Mucosa of rectum (tissue), 2 donors: ENCODE data around the gene ASB16.
"Not testable (repeated sequence)": the region's sequence is repeated elsewhere in the genome, so short reads cannot be mapped to it uniquely, and the experiment has no call there.

Experiments
- H3K27ac ChIP-seq, 2 donors: one replicate each; pipeline ENCODE4 v1.7.0; 2013; ENCODE audit warnings: inconsistent platforms in 2 of 2, low read depth in 2 of 2, low read length in 2 of 2
- H3K27me3 ChIP-seq, 2 donors: one replicate each; pipeline ENCODE4 v1.7.0; 2013; ENCODE audit warnings: low read length in 2 of 2; ENCODE audit not compliant: control insufficient read depth in 2 of 2, insufficient read depth in 2 of 2
- H3K36me3 ChIP-seq, 2 donors: one replicate each; pipeline ENCODE4 v1.7.0; 2013; ENCODE audit warnings: low read length in 2 of 2; ENCODE audit not compliant: control insufficient read depth in 2 of 2, insufficient read depth in 2 of 2
- H3K4me1 ChIP-seq, 2 donors: one replicate each; pipeline ENCODE4 v1.7.0; 2013; ENCODE audit warnings: low read length in 2 of 2, mild to moderate bottlenecking in 1 of 2; ENCODE audit not compliant: control insufficient read depth in 2 of 2, insufficient read depth in 2 of 2
- H3K4me3 ChIP-seq, 2 donors: one replicate each; pipeline ENCODE4 v1.7.0; 2013; ENCODE audit warnings: low read length in 2 of 2
- H3K9ac ChIP-seq, 2 donors: one replicate each; pipeline ENCODE4 v1.7.0; 2013; ENCODE audit warnings: low read length in 2 of 2, low read depth in 1 of 2, mild to moderate bottlenecking in 1 of 2
- H3K9me3 ChIP-seq, 2 donors: one replicate each; pipeline ENCODE4 v1.7.0; 2013; ENCODE audit warnings: low read length in 2 of 2; ENCODE audit not compliant: control insufficient read depth in 2 of 2
- donor health status: healthy.
- donor health status: Normal muscosa, but diverticular disease.

The ASB16 gene

DNA sequence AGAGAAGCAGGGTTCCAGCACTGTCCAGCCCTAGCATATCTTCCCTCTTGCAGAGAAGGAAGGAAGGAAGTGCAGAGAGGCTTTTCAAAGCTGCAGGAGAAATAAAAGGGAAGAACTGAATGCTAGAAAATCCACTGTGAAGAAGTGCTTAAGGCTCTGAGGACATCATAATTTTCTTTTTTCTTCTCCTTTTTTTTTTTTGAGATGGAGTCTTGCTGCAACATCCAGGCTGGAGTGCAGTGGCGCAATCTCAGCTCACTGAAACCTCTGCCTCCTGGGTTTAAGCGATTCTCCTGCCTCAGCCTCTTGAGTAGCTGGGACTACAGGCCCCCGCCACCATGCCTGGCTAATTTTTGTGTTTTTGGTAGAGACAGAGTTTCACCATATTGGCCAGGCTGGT is 21.4 kb upstream of the ASB16 start:
- H3K4me1 ChIP-seq, H3K9me3 ChIP-seq, H3K36me3 ChIP-seq, H3K27ac ChIP-seq, H3K9ac ChIP-seq, H3K27me3 ChIP-seq, H3K4me3 ChIP-seq: not testable (repeated sequence)

DNA sequence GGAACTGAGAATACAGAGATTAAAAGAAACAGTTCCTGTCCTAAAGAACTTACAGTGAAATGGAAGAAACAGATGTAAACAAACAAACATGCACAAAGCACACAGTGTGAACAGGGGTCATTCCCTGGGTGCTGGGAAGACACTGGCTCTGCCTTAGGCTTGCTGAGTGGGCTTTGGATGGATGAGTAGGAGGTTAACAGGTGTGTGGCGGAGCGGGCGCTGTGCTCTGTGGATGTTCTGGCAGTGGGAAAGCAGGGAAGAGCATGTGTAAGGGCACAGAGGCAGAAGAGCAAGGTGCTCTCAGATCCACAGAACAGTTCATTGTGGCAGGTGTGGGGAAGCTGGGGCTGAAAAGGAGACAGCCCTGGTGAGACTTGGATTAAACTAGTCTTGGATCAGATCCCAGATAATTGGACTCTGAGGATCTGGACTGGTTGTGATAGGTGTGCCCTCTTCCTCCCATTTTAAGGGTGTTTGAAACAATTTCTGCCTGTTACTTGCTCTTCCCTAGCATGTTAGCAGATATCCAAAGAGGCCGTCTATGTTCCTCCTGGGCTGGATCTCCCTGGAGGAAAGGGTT is 20.7 kb upstream of the ASB16 start:
- Histone ChIP-seq H3K36me3 (peaks cover 0 to 4% of the 10 kb centered on the region in 2 donors), H3K4me3 (no peak overlapping the region), H3K9me3 (no peaks in the 10 kb centered on the region), H3K27me3 (no peaks in the 10 kb centered on the region), H3K4me1 (no peaks in the 10 kb centered on the region), H3K9ac (no peak overlapping the region), H3K27ac (no peak overlapping the region)

DNA sequence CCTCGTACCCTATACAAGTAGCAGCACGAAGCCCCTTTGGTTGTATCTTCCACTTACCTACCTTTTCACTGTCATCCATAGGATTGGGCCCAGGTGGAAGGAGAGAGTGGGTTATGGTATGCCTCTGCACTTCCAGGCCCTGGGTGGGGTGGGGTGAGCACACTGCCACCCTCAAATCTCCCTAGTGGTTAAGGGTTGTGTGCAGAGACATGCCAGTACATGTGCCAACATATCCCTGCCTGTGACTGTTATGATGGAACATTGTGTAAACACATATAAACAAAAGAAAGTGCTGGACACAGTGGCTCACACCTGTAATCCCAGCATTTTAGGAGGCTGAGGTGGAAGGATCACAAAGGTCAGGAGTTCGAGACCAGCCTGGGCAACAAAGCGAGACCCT is 17.6 kb upstream of the ASB16 start:
- no peak overlapping the region for H3K27ac ChIP-seq
- H3K4me1 ChIP-seq: no peaks in the 10 kb centered on the region
- H3K36me3 ChIP-seq: peaks cover 0 to 3% of the 10 kb centered on the region in 2 donors
- H3K27me3 ChIP-seq: no peaks in the 10 kb centered on the region
- H3K9ac ChIP-seq: no peak overlapping the region
- no peaks in the 10 kb centered on the region for H3K9me3 ChIP-seq
- no peak overlapping the region for H3K4me3 ChIP-seq

DNA sequence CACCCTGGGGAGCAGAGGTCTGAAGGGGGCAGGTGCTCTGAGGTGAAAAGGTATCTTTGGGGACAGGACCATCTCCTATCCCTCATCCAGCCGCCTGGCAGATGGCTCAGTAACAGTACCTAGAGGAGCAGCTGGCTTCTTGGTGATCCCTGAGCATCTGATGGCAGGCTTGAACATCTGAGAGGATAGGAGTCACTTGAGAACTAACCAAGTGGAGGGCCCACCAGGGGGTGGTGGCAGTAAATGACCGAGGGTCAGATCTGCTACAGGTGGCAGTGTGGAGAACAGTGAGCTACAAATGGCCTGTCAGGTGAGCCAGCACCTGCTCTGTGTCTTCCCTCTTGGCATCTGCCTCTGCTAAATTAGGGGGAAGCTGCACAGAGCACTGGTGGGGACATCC is 15.0 kb upstream of the ASB16 start:
- no peaks in the 10 kb centered on the region for H3K27me3 ChIP-seq
- H3K27ac ChIP-seq: no peak overlapping the region
- H3K4me1 ChIP-seq: no peaks in the 10 kb centered on the region
- no peak overlapping the region for H3K4me3 ChIP-seq
- no peaks in the 10 kb centered on the region for H3K9me3 ChIP-seq
- no peak overlapping the region for H3K9ac ChIP-seq
- peaks cover 0 to 2% of the 10 kb centered on the region in 2 donors for H3K36me3 ChIP-seq

DNA sequence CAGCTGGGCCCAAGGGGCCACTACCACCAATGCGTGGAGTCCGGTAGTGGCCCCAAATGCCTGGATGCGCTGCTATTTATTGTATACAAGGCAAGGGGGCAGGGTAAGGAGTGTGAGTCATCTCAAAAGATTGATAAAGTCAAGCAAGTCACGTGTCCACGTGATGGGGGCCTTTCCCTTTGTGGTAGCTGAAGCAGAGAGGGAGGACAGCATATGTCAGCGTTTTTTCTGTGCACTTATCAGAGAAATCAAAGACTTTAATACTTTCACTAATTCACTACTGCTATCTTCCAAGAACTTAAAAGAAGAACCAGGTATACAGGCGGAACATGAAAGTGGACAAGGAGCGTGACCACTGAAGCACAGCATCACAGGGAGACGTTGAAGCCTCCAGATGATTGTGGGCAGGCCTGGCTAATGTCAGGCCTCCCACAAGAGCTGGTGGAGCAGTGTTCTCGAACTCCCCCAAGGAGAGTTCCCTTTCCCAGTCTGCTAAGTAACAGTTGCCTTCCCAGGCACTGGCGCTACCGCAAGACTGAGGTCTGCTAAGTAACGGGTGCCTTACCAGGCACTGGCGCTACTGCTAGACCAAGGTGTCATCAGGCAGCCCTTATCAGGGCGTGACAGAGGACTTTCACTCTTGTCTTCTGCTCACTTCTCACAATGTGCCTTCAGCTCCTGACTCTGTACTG is 10.8 kb upstream of the ASB16 start:
- Histone ChIP-seq H3K27ac (no peak overlapping the region), H3K9ac (no peak overlapping the region), H3K9me3 (no peaks in the 10 kb centered on the region), H3K4me3 (no peak overlapping the region), H3K27me3 (no peaks in the 10 kb centered on the region), H3K36me3 (peaks cover 0 to 2% of the 10 kb centered on the region in 2 donors), H3K4me1 (no peaks in the 10 kb centered on the region)

DNA sequence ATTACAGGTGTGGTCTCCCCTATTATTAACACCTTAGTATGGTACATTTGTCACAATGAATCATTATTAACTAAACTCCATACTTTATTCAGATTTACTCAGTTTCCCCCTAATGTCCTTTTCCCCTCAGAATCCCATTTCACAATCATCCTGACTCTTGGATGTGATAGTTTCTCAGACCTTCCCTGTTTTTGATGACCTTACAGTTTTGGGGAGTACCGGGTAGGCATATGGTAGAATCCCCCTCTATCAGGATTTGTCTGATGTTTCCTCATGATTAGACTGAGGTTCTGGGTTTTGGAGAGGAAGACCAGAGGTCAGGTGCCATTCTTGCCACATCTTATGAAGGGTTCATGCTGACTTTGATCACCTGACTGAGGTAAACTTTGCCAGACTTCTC is 6.0 kb upstream of the ASB16 start:
- Histone ChIP-seq H3K9me3 (no peaks in the 10 kb centered on the region), H3K4me1 (peaks cover 0 to 4% of the 10 kb centered on the region in 2 donors), H3K4me3 (no peak overlapping the region), H3K27ac (no peak overlapping the region), H3K27me3 (no peaks in the 10 kb centered on the region), H3K9ac (no peak overlapping the region), H3K36me3 (no peaks in the 10 kb centered on the region)

DNA sequence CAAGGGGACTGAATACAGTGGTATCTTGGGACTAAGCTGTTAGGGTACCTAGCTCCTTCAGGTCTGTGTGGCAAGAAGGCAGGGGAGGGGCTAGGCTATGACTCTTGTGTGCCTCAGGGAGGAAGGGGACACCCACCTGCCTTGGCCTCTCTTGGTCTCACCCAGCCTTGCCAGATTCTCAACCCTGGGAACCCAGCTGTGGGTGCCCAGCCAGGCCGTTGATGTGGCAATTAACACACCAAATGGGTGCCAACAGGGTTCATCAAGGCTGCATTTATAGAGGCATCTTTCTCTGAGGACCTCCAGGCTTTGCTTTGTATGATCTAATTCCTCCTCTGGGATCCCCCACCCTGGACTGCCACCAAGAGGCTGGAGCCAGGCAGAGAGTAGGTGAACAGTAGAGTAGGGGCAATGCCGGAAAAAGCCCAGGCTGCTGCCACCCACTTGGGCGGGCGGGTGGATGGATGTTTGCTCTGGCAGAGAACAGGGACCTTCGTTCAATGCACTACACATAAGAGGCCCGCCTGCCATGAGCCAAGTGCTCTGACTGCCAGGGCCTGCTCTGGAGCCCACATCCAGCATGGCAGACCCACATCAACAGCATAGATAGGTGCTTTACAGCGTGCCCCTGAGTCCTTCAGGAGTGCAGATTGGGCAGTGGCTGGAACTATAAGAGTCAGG is 3.2 kb upstream of the ASB16 start:
- H3K27ac ChIP-seq: no peak overlapping the region
- no peaks in the 10 kb centered on the region for H3K27me3 ChIP-seq
- H3K36me3 ChIP-seq: no peaks in the 10 kb centered on the region
- H3K4me3 ChIP-seq: no peak overlapping the region
- H3K9me3 ChIP-seq: no peaks in the 10 kb centered on the region
- H3K4me1 ChIP-seq: peaks cover 0 to 4% of the 10 kb centered on the region in 2 donors
- no peak overlapping the region for H3K9ac ChIP-seq

DNA sequence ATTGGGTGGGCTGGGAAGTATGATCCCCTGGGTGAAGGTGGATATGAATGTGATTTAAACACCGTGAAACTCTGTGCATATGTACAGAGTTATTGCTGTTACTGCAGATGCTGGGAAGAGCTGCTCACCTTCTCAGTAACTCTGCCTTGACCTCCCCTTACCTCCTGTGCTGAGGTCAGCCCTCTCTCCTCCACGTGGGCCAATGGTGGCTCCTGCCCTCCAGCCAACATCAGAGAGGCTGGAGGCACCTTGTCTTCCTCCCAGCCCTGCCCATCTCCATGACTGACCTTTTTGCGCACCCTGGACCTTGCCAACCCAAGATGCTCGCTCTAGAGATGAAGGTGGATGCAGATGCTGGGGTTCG is 387 bp upstream of the ASB16 start:
- H3K9me3 ChIP-seq: no peaks in the 10 kb centered on the region
- H3K4me3 ChIP-seq: no peak overlapping the region
- no peak overlapping the region for H3K27ac ChIP-seq
- no peak overlapping the region for H3K9ac ChIP-seq
- H3K36me3 ChIP-seq: no peaks in the 10 kb centered on the region
- H3K27me3 ChIP-seq: no peaks in the 10 kb centered on the region
- H3K4me1 ChIP-seq: peaks cover 0 to 4% of the 10 kb centered on the region in 2 donors

DNA sequence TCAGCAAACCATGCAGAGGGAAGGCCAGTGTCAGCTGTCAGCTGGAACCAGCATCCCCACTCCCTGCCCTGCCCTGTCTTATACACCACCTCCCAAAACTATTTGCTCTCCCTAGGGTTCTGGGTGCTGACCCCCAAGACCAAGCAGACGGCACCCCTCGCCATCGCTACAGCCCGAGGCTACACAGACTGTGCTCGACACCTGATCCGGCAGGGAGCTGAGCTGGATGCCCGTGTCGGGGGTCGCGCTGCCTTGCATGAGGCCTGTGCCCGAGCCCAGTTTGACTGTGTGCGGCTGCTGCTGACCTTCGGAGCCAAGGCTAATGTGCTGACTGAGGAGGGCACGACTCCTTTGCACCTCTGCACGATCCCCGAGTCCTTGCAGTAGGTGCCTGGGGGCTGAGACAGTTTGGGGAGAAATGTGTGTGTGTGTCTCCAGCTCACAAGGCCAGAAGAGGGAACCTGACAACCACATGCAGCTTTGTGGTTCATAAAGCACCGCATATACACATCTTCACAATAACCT is 1.5 kb downstream of the ASB16 start:
- peaks cover 0 to 2% of the 10 kb centered on the region in 2 donors for H3K36me3 ChIP-seq
- no peaks in the 10 kb centered on the region for H3K27me3 ChIP-seq
- H3K9ac ChIP-seq: no peak overlapping the region
- peaks cover 0 to 4% of the 10 kb centered on the region in 2 donors for H3K4me1 ChIP-seq
- H3K27ac ChIP-seq: no peak overlapping the region
- H3K9me3 ChIP-seq: no peaks in the 10 kb centered on the region
- H3K4me3 ChIP-seq: no peak overlapping the region

DNA sequence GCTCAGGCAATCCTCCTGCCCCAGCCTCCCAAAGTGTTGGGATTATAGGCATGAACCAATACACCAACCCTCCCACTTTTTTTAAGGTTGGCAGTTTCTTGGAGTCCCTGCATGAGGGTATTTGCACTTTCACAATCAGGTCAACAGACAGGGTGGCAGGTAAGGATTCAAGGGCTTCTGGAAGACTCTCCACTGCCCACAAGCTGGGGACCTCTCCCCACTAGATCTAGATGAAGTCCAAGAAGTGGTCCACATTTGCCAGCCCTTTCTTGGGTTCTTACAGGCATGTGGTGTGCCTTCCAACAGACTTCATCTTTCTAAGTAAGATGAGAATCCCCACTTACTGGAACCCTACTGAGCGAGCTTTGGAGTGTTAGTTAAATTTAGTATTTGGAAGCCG is 3.9 kb downstream of the ASB16 start:
- Histone ChIP-seq H3K27ac (no peak overlapping the region), H3K36me3 (peaks cover 3 to 7% of the 10 kb centered on the region in 2 donors)

More for the DNA sequence above, 3.9 kb downstream of the ASB16 start:
- Histone ChIP-seq H3K4me3 (no peak overlapping the region), H3K9ac (no peak overlapping the region), H3K9me3 (no peaks in the 10 kb centered on the region), H3K27me3 (no peaks in the 10 kb centered on the region), H3K4me1 (no peaks in the 10 kb centered on the region)
